ENCODE results near the gene ASPSCR1. TPM values are rescaled to one million over a fixed set of nuclear protein-coding genes. Genes with fewer than 3 reads are reported as not detected.

Gene ASPSCR1
- total and polyA plus RNA-seq, 2 of the 13 experiments (the other 11 are each of a cell fraction or from before 2014, with no cell fraction given): 274 to 314 TPM

GRCh38 chr17:82039695-82040299 lies 62.4 kb downstream of the ASPSCR1 start (continued):
- TF ChIP-seq CERS6 (CRISPR knock-in tag; IDR thresholded peaks at IDR 0.05) (no peak), ZNF12 (CRISPR knock-in tag; IDR thresholded peaks at IDR 0.05) (no peak), ZNF543 (CRISPR knock-in tag; IDR thresholded peaks at IDR 0.05) (no peak), ZNF274 (CRISPR knock-in tag; IDR thresholded peaks at IDR 0.05) (0 out of 2 replicates have a peak, but pooled peaks have one; percentile 41), BRCA1 (CRISPR knock-in tag; IDR thresholded peaks at IDR 0.05) (no peak), TBL1XR1 (IDR thresholded peaks at IDR 0.05; ENCODE audit: borderline replicate concordance, low read length, partially characterized antibody) (no peak), ZNF512 (CRISPR knock-in tag; IDR thresholded peaks at IDR 0.05) (no peak), SAFB2 (CRISPR knock-in tag; IDR thresholded peaks at IDR 0.05; ENCODE audit: borderline replicate concordance, low read depth) (no peak), ATF7 (IDR thresholded peaks at IDR 0.05) (no peak), ATF7 (CRISPR knock-in tag; IDR thresholded peaks at IDR 0.05) (no peak), ZNF503 (CRISPR knock-in tag; IDR thresholded peaks at IDR 0.05) (no peak), SMC3 (IDR thresholded peaks at IDR 0.05; ENCODE audit: low read length) (no peak), ZFX (CRISPR knock-in tag; IDR thresholded peaks at IDR 0.05; ENCODE audit: low read depth) (peak; percentile 88), AFF4 (CRISPR knock-in tag; IDR thresholded peaks at IDR 0.05) (no peak), DRAP1 (CRISPR knock-in tag; IDR thresholded peaks at IDR 0.05) (no peak), TFAP4 (IDR thresholded peaks at IDR 0.05; ENCODE audit: borderline replicate concordance, low read depth) (peak; percentile 50; the same call in 1 of the 2 replicates), ZNF556 (CRISPR knock-in tag; IDR thresholded peaks at IDR 0.05; ENCODE audit: borderline replicate concordance) (0 out of 2 replicates have a peak, but pooled peaks have one; percentile 73), ZNF576 (CRISPR knock-in tag; IDR thresholded peaks at IDR 0.05) (no peak), ZNF749 (CRISPR knock-in tag; IDR thresholded peaks at IDR 0.05; ENCODE audit: borderline replicate concordance) (no peak), RARA (CRISPR knock-in tag; IDR thresholded peaks at IDR 0.05) (no peak), THAP11 (CRISPR knock-in tag; IDR thresholded peaks at IDR 0.05) (no peak)
